ENCODE measurements around the gene BCL7C. TPM values are rescaled to one million over a fixed set of nuclear protein-coding genes. Genes with fewer than 3 reads are reported as not detected.

Gene BCL7C
- total RNA-seq, 1 donor from 2014 or later: 29.7 TPM

DNA sequence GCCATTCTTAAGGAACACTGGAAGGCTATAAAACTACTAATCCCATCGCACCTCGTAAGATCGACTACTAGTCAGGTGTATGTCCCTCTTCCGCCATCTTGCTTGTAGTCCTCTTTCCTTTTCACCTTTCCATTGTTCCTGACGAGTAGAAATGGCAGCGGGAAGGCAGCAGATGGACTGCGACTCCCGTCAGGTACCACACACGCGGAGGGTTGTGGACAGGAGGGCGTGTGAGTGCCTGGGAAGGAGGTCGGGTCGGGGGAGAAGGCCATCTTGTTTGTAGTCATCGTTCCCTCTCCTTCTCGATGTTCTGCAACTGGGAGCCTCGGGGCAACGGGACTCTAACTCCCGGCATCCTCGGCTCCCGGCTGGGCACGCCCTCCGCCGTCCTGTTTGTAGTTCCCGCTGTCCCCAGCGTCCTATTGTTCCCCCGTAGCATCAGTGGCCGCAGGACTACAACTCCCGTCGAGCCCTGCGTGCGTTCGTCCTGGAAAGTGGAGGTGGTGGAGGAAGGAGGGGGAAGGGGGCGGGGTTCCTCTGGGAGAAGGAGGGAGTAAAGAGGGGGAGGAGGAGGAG lies 29.2 kb upstream of the BCL7C start:
- H3K4me1 ChIP-seq (ENCODE audit: control insufficient read depth in 3 of 3, insufficient read depth in 3 of 3, low read length in 3 of 3): peaks cover 10 to 17% (median 11%) of the 10 kb centered on the region in 3 donors
- H3K4me3 ChIP-seq (ENCODE audit: low read length in 3 of 3): peak overlapping the region; percentile 71 to 95 (median 82)
- peak overlapping the region; percentile 89 for H3K27ac ChIP-seq (ENCODE audit: low read depth, low read length)
- no peaks in the 10 kb centered on the region for H3K27me3 ChIP-seq (ENCODE audit: control insufficient read depth in 3 of 3, insufficient read depth in 3 of 3, low read length in 3 of 3)
- no peaks in the 10 kb centered on the region for H3K9me3 ChIP-seq (ENCODE audit: control insufficient read depth in 3 of 3, low read length in 3 of 3)
- peaks cover 0 to 3% (median 2%) of the 10 kb centered on the region in 3 donors for H3K36me3 ChIP-seq (ENCODE audit: control insufficient read depth in 3 of 3, insufficient read depth in 3 of 3, low read length in 3 of 3)
- H3K9ac ChIP-seq (ENCODE audit: low read depth in 1 of 3, low read length in 3 of 3): peak overlapping the region; percentile 62 to 80 (median 69)

DNA sequence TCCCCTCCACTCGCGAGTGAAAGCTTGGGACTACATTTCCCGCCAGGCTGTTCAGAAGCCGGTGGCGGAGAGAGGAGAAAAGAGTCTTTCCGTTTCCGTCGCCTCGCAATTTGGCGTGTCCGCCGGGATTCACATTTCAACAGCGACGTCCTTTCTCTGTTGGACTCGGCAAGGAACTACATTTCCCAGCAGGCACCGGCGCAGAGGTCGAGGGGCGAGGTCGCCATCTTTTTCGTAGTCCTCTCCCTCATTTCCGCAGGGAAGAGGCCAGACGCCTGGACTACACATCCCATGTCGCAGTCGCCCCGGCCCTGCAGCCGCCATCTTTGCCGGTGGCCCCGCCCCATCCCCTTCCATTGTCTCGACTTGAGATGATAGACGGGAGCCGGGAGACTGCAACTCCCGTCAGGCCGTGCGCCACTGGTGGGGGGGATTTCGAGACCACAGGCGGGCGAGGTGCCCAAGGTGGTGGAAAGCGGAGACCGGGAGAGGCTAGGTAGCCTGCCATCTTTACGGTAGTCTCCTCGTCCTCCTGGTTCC lies 28.6 kb upstream of the BCL7C start:
- Histone ChIP-seq H3K27me3 (ENCODE audit: control insufficient read depth in 3 of 3, insufficient read depth in 3 of 3, low read length in 3 of 3) (no peaks in the 10 kb centered on the region), H3K9me3 (ENCODE audit: control insufficient read depth in 3 of 3, low read length in 3 of 3) (no peaks in the 10 kb centered on the region), H3K4me1 (ENCODE audit: control insufficient read depth in 3 of 3, insufficient read depth in 3 of 3, low read length in 3 of 3) (peaks cover 10 to 17% (median 11%) of the 10 kb centered on the region in 3 donors), H3K36me3 (ENCODE audit: control insufficient read depth in 3 of 3, insufficient read depth in 3 of 3, low read length in 3 of 3) (peaks cover 0 to 3% (median 2%) of the 10 kb centered on the region in 3 donors), H3K9ac (ENCODE audit: low read depth in 1 of 3, low read length in 3 of 3) (peak overlapping the region; percentile 69 to 80 (median 70)), H3K27ac (ENCODE audit: low read depth, low read length) (peak overlapping the region; percentile 89), H3K4me3 (ENCODE audit: low read length in 3 of 3) (peak overlapping the region; percentile 71 to 95 (median 82))

DNA sequence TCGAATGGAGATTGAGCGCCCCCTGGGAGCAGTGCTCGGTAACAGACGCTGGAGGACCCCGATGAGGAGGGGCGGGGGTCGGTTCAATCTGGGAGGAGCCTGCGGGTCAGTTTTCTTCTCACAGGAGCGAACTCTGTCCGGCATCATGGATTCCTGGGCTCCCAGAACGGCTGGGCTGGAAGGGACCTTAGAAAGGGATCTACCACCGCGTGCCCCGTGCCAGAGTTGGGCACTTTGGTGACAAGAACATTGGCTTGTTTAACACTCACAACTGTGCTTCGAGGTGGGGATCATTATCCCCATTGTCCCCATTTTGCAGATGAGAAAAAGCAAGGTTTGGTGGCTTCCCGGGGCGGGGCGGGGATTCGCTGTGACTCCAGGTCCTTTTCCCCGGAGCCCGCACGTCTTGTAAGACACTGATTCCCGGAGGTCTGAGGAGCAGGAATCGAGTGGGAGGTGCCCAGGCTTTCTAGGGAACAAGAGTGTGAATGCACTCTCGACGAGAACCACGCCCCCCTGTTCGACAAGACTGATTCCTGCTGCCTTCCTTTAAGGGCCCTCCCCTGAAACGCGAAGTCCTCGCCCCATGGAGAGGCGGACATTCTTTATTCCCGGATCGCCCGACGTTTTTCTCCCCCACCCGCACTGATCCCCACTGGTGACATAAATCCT lies 28.0 kb upstream of the BCL7C start:
- peak overlapping the region; percentile 70 to 87 (median 71) for H3K4me3 ChIP-seq (ENCODE audit: low read length in 3 of 3)
- H3K27ac ChIP-seq (ENCODE audit: low read depth, low read length): peak overlapping the region; percentile 89
- peak overlapping the region; percentile 62 to 80 (median 70) for H3K9ac ChIP-seq (ENCODE audit: low read depth in 1 of 3, low read length in 3 of 3)
- no peaks in the 10 kb centered on the region for H3K9me3 ChIP-seq (ENCODE audit: control insufficient read depth in 3 of 3, low read length in 3 of 3)
- no peaks in the 10 kb centered on the region for H3K27me3 ChIP-seq (ENCODE audit: control insufficient read depth in 3 of 3, insufficient read depth in 3 of 3, low read length in 3 of 3)
- peaks cover 0 to 3% (median 2%) of the 10 kb centered on the region in 3 donors for H3K36me3 ChIP-seq (ENCODE audit: control insufficient read depth in 3 of 3, insufficient read depth in 3 of 3, low read length in 3 of 3)
- H3K4me1 ChIP-seq (ENCODE audit: control insufficient read depth in 3 of 3, insufficient read depth in 3 of 3, low read length in 3 of 3): peaks cover 10 to 17% (median 11%) of the 10 kb centered on the region in 3 donors

DNA sequence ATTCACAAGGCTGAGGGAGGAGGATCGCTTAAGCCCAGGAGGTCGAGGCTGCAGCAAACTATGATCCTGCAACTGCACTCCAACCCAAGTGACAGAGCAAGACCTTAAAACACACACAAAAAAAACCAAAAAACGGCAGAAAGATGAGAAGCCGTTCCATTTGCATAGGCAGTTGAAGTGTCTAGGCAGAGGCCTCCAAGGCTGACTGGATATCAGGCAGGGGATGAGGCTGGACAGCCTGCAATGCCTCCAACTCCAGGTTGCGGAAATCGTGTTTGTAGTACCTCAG lies 27.5 kb upstream of the BCL7C start:
- Histone ChIP-seq H3K27ac (ENCODE audit: low read depth, low read length) (peak overlapping the region; percentile 89), H3K9me3 (ENCODE audit: control insufficient read depth in 3 of 3, low read length in 3 of 3) (no peaks in the 10 kb centered on the region), H3K9ac (ENCODE audit: low read depth in 1 of 3, low read length in 3 of 3) (peak overlapping the region; percentile 62 to 80 (median 70)), H3K36me3 (ENCODE audit: control insufficient read depth in 3 of 3, insufficient read depth in 3 of 3, low read length in 3 of 3) (peaks cover 0 to 3% (median 2%) of the 10 kb centered on the region in 3 donors), H3K4me3 (ENCODE audit: low read length in 3 of 3) (peak overlapping the region; percentile 70 to 87 (median 71)), H3K4me1 (ENCODE audit: control insufficient read depth in 3 of 3, insufficient read depth in 3 of 3, low read length in 3 of 3) (peaks cover 10 to 17% (median 11%) of the 10 kb centered on the region in 3 donors), H3K27me3 (ENCODE audit: control insufficient read depth in 3 of 3, insufficient read depth in 3 of 3, low read length in 3 of 3) (no peaks in the 10 kb centered on the region)

DNA sequence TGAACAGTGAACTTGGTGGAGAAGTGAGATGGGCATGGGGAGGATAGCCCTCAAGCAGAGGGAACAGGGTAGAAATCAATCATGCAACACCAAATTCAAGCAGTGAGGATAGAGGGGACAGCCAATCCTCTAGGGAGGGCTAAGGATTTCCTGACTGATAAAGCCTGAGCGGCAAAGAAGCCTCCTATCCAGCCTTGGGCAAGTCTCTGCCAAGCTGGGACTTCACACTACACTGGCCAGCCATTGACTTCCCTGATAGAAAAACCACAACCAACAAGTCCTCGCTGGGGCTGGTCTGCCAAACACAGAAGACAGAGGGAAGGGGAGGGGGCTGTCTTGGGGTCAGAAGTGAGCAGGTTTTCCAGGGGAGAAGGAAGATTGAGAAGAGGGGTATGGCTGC lies 27.0 kb upstream of the BCL7C start:
- Histone ChIP-seq H3K27ac (ENCODE audit: low read depth, low read length) (no peak overlapping the region), H3K4me3 (ENCODE audit: low read length in 3 of 3) (no peak overlapping the region), H3K36me3 (ENCODE audit: control insufficient read depth in 3 of 3, insufficient read depth in 3 of 3, low read length in 3 of 3) (peaks cover 0 to 2% (median 0%) of the 10 kb centered on the region in 3 donors), H3K4me1 (ENCODE audit: control insufficient read depth in 3 of 3, insufficient read depth in 3 of 3, low read length in 3 of 3) (peaks cover 10 to 17% (median 11%) of the 10 kb centered on the region in 3 donors), H3K9ac (ENCODE audit: low read depth in 1 of 3, low read length in 3 of 3) (no peak overlapping the region), H3K27me3 (ENCODE audit: control insufficient read depth in 3 of 3, insufficient read depth in 3 of 3, low read length in 3 of 3) (no peaks in the 10 kb centered on the region), H3K9me3 (ENCODE audit: control insufficient read depth in 3 of 3, low read length in 3 of 3) (no peaks in the 10 kb centered on the region)

DNA sequence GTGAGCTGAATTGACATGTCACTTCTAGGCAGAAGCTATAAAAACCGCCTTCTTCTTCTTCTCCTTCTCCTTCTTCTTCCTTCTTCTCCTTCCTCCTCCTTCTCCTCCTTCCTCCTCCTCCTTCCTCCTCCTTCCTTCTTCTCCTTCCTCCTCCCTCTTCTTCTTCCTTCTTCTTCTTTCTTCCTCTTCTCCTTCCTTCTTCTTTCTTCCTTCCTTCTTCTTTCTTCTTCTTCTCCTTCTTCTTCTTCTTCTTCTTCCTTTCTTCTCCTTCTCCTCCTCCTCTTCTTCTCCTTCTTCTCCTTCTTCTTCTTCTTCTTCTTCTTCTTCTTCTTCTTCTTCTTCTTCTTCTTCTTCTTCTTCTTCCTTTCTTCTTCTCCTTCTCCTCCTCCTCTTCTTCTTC lies 24.7 kb upstream of the BCL7C start:
- Histone ChIP-seq H3K4me3 (ENCODE audit: low read length in 3 of 3) (no peak overlapping the region), H3K27ac (ENCODE audit: low read depth, low read length) (no peak overlapping the region), H3K9me3 (ENCODE audit: control insufficient read depth in 3 of 3, low read length in 3 of 3) (no peaks in the 10 kb centered on the region), H3K4me1 (ENCODE audit: control insufficient read depth in 3 of 3, insufficient read depth in 3 of 3, low read length in 3 of 3) (peaks cover 9 to 10% (median 10%) of the 10 kb centered on the region in 3 donors), H3K36me3 (ENCODE audit: control insufficient read depth in 3 of 3, insufficient read depth in 3 of 3, low read length in 3 of 3) (no peaks in the 10 kb centered on the region), H3K27me3 (ENCODE audit: control insufficient read depth in 3 of 3, insufficient read depth in 3 of 3, low read length in 3 of 3) (no peaks in the 10 kb centered on the region), H3K9ac (ENCODE audit: low read depth in 1 of 3, low read length in 3 of 3) (no peak overlapping the region)

DNA sequence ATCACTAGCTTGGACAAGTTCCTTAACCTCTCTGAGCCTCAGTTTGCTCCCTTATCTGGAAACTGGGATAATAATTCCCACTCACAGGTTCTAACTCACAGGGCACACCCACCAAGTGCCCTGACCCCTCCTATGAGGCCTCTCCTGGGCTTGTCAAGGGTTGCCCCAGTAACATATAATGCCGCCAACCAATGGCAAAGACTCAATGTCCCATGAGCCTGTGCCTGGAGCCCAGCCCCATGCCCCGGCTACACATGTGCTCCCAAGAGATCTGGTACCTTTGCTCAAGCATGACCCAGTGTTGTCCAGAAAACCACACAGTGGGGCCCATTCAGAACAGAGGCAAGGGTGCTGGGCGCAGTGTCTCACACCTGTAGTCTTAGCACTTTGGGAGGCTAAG lies 21.0 kb upstream of the BCL7C start:
- H3K27ac ChIP-seq (ENCODE audit: low read depth, low read length): no peak overlapping the region
- H3K9ac ChIP-seq (ENCODE audit: low read depth in 1 of 3, low read length in 3 of 3): no peak overlapping the region
- no peaks in the 10 kb centered on the region for H3K27me3 ChIP-seq (ENCODE audit: control insufficient read depth in 3 of 3, insufficient read depth in 3 of 3, low read length in 3 of 3)
- no peak overlapping the region for H3K4me3 ChIP-seq (ENCODE audit: low read length in 3 of 3)
- no peaks in the 10 kb centered on the region for H3K4me1 ChIP-seq (ENCODE audit: control insufficient read depth in 3 of 3, insufficient read depth in 3 of 3, low read length in 3 of 3)
- H3K9me3 ChIP-seq (ENCODE audit: control insufficient read depth in 3 of 3, low read length in 3 of 3): no peaks in the 10 kb centered on the region
- no peaks in the 10 kb centered on the region for H3K36me3 ChIP-seq (ENCODE audit: control insufficient read depth in 3 of 3, insufficient read depth in 3 of 3, low read length in 3 of 3)

DNA sequence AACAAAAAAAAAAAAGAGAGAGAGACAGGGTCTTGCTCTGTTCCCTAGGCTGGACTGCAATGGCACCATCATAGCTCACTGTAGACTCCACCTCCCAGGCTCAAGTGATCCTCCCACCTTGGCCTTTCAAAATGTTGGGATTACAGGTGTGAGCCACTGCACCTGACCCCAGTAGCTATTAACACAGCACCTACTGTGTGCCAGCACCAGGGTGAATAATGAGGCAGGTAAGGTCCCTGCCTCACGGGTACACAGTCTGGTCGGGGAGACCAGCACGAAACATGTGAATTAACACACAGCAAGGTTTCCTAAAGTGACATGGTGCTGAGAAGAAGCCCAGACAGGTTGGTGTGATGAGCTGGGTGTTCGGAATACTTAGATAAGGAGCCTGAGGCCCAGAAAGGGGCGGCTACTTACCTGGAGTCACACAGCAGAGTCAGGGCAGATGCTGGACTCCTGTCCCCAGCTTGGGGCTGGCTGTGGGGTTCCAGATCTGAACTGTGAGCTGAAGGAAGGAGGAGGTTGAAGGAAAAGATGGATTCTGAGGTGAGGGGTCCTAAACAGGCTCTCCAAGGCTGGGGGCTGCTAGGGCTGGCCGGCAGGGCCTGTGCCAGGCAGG lies 19.0 kb upstream of the BCL7C start:
- no peak overlapping the region for H3K9ac ChIP-seq (ENCODE audit: low read depth in 1 of 3, low read length in 3 of 3)
- no peak overlapping the region for H3K4me3 ChIP-seq (ENCODE audit: low read length in 3 of 3)
- H3K27ac ChIP-seq (ENCODE audit: low read depth, low read length): no peak overlapping the region
- no peaks in the 10 kb centered on the region for H3K4me1 ChIP-seq (ENCODE audit: control insufficient read depth in 3 of 3, insufficient read depth in 3 of 3, low read length in 3 of 3)
- no peaks in the 10 kb centered on the region for H3K9me3 ChIP-seq (ENCODE audit: control insufficient read depth in 3 of 3, low read length in 3 of 3)
- H3K27me3 ChIP-seq (ENCODE audit: control insufficient read depth in 3 of 3, insufficient read depth in 3 of 3, low read length in 3 of 3): no peaks in the 10 kb centered on the region
- H3K36me3 ChIP-seq (ENCODE audit: control insufficient read depth in 3 of 3, insufficient read depth in 3 of 3, low read length in 3 of 3): no peaks in the 10 kb centered on the region

DNA sequence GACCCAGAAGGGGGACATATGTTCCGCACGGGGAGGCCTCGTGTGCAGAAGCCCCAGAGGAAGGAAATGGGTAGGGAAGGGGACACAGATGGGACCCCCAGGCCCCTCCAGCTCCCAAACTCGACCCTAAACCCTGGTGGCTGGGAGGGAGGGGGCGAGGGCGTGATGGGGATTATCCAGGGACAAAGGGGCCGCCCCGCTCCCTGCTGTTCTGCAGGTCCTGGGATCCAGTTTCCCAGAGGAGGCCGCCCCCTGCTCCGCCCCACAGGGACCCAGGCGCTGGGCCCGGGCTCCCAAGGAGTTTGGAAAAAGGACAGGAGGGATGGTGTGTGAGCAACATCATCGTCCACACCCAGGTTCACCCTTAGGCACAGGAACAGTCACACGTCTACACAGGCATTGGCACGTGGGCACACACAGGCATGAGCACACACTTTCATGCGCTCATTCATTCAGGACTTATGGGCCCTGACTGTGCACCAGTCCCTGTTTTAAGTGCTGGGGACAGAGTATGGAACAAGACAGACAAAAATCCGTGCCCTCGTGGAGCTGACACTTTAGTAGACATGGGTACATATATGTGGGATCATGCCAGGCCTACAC lies 16.7 kb upstream of the BCL7C start:
- Histone ChIP-seq H3K36me3 (ENCODE audit: control insufficient read depth in 3 of 3, insufficient read depth in 3 of 3, low read length in 3 of 3) (no peaks in the 10 kb centered on the region), H3K9ac (ENCODE audit: low read depth in 1 of 3, low read length in 3 of 3) (no peak overlapping the region), H3K27me3 (ENCODE audit: control insufficient read depth in 3 of 3, insufficient read depth in 3 of 3, low read length in 3 of 3) (no peaks in the 10 kb centered on the region), H3K9me3 (ENCODE audit: control insufficient read depth in 3 of 3, low read length in 3 of 3) (no peaks in the 10 kb centered on the region), H3K4me1 (ENCODE audit: control insufficient read depth in 3 of 3, insufficient read depth in 3 of 3, low read length in 3 of 3) (no peaks in the 10 kb centered on the region), H3K4me3 (ENCODE audit: low read length in 3 of 3) (no peak overlapping the region), H3K27ac (ENCODE audit: low read depth, low read length) (no peak overlapping the region)
